Sigmoid colon (tissue), 7 donors: ENCODE results near the gene TRIP11. TPM values are rescaled to one million over a fixed set of nuclear protein-coding genes. Genes with fewer than 3 reads are reported as not detected.

Source experiments
- DNase-seq: peaks from one replicate; pipeline ENCODE4 v3.0.0-alpha.2; 2019
- H3K27ac ChIP-seq, 4 donors: fragments of 200-600 bp; sonication (generic); one replicate each; pipeline ENCODE4 v1.5.1; 2016 to 2019; ENCODE audit warnings: mild to moderate bottlenecking in 1 of 4
- H3K27me3 ChIP-seq, 3 donors: fragments of 200-600 bp; sonication (generic); one replicate each; pipeline ENCODE4 v1.5.1; 2019; ENCODE audit warnings: mild to moderate bottlenecking in 1 of 3
- H3K36me3 ChIP-seq, 4 donors: fragments of 200-600 bp; sonication (generic); one replicate each; pipeline ENCODE4 v1.5.1; 2016 to 2019
- H3K4me1 ChIP-seq, 4 donors: fragments of 200-600 bp; sonication (generic); one replicate each; pipeline ENCODE4 v1.5.1; 2017 to 2019
- H3K4me3 ChIP-seq, 4 donors: fragments of 200-600 bp; sonication (generic); one replicate each; pipeline ENCODE4 v1.5.1; 2017 to 2019; ENCODE audit warnings: mild to moderate bottlenecking in 2 of 4, moderate library complexity in 1 of 4
- H3K9me3 ChIP-seq, 4 donors: fragments of 200-600 bp in 3 of 4; sonication (generic) in 3 of 4; one replicate each; pipeline versions ENCODE4 v1.5.1 to v1.6.1; 2013 to 2019
- CTCF ChIP-seq, 4 experiments: fragments of 450-650 bp in 3 of 4; fragments of 200-600 bp in 1 of 4; IDR thresholded peaks; one replicate each; pipeline ENCODE4 v1.5.1; 2016 to 2019; ENCODE audit warnings: antibody characterized with exemption in 4 of 4, mild to moderate bottlenecking in 3 of 4, moderate library complexity in 2 of 4
- EP300 ChIP-seq, 4 donors: sonication (generic); formaldehyde crosslinking; IDR thresholded peaks; one replicate each; pipeline ENCODE4 v1.6.1; 2017; ENCODE audit warnings: antibody characterized with exemption in 4 of 4
- POLR2A ChIP-seq, 2 donors: fragments of 450-650 bp; IDR thresholded peaks; one replicate each; pipeline ENCODE4 v1.6.1; 2016; ENCODE audit warnings: antibody characterized with exemption in 2 of 2, mild to moderate bottlenecking in 2 of 2, moderate library complexity in 2 of 2
- POLR2AphosphoS5 ChIP-seq, 4 donors: sonication (generic); formaldehyde crosslinking; IDR thresholded peaks; one replicate each; pipeline ENCODE4 v1.6.1; 2017; ENCODE audit warnings: antibody characterized with exemption in 4 of 4
- WGBS, 2 donors: extraction: QIAGEN DNeasy Blood & Tissue Kit; methylation state at CpG; one replicate each; pipeline ENCODE4 v1.1.7; 2013; 5-methylcytosine and 5-hydroxymethylcytosine counted together
- intact Hi-C: fragments of 100-400 bp; cut with DNase I; formaldehyde crosslinking; loops from one replicate; pipeline ENCODE4 v1.15.1; 2023
- polyA plus RNA-seq, 3 donors: library from polyadenylated mRNA; stranded (reverse); fragments of 200-250 nt; gene quantifications; one replicate each; pipeline ENCODE4 v1.2.3, GENCODE V29; 2013
- total RNA-seq, 4 donors: library from RNA; depleted of rRNA; stranded (reverse); fragments of >200 nt; gene quantifications; one replicate each; pipeline ENCODE4 v1.1.0, GENCODE V29; 2016
- donor health status: healthy with polysubstance abuse.
- donor health status: Bipolar disorder and iron deficiency.
- donor health status: healthy.

TRIP11 gene
- total and polyA plus RNA-seq, 7 donors = 2.3 to 35.5 (median 21.3) TPM

- peaks cover 6 to 17% (median 11%) of the 10 kb centered on the region in 4 donors for H3K36me3 ChIP-seq
- no peak overlapping the region for H3K27ac ChIP-seq
- no peaks in the 10 kb centered on the region for H3K9me3 ChIP-seq
- intact Hi-C loops = no loop called here
- peaks cover 0 to 45% (median 34%) of the 10 kb centered on the region in 4 donors for H3K4me1 ChIP-seq
- H3K4me3 ChIP-seq = no peak overlapping the region
- H3K27me3 ChIP-seq = no peaks in the 10 kb centered on the region
- no peak for DNase-seq
- TF ChIP-seq POLR2A (IDR thresholded peaks at IDR 0.05) (no peak), POLR2AphosphoS5 (IDR thresholded peaks at IDR 0.05) (no peak), EP300 (IDR thresholded peaks at IDR 0.05) (no peak), CTCF (IDR thresholded peaks at IDR 0.05) (no peak)
- WGBS, 2 donors = 65 to 85% methylated on average over 4 of the region's 4 CpGs
These were observed 56.3 kb downstream of the TRIP11 start for GRCh38 chr14:91983588-91983987.

GRCh38 chr14:91980157-91980556 lies 59.7 kb downstream of the TRIP11 start:
- peaks cover 0 to 9% (median under 1%) of the 10 kb centered on the region in 4 donors for H3K36me3 ChIP-seq
- H3K9me3 ChIP-seq = no peaks in the 10 kb centered on the region
- peak in 2 of 4 donors; percentile 24 to 71 for TF ChIP-seq EP300 (IDR thresholded peaks at IDR 0.05)
- TF ChIP-seq POLR2AphosphoS5 (IDR thresholded peaks at IDR 0.05) = peak; percentile 32 to 75 (median 52)
- no peak for TF ChIP-seq CTCF (IDR thresholded peaks at IDR 0.05)
- H3K27me3 ChIP-seq = no peaks in the 10 kb centered on the region
- peaks cover 0 to 44% (median 33%) of the 10 kb centered on the region in 4 donors for H3K4me1 ChIP-seq
- no peak for DNase-seq
- no peak overlapping the region for H3K4me3 ChIP-seq
- intact Hi-C loops = no loop called here
- H3K27ac ChIP-seq = peak overlapping the region in 1 of 4 donors; percentile 44

- no peak overlapping the region for H3K4me3 ChIP-seq
- intact Hi-C loops = no loop called here
- WGBS, 2 donors = 97 to 98% methylated on average over 5 of the region's 5 CpGs
- H3K36me3 ChIP-seq = peaks cover 0 to 31% (median 7%) of the 10 kb centered on the region in 4 donors
- peak overlapping the region in 1 of 4 donors; percentile 55 for H3K27ac ChIP-seq
- H3K9me3 ChIP-seq = no peaks in the 10 kb centered on the region
- H3K4me1 ChIP-seq = peaks cover 0 to 33% (median 19%) of the 10 kb centered on the region in 4 donors
- no peaks in the 10 kb centered on the region for H3K27me3 ChIP-seq
- no peak for DNase-seq
- TF ChIP-seq CTCF (IDR thresholded peaks at IDR 0.05) (no peak), EP300 (IDR thresholded peaks at IDR 0.05) (no peak)
These were observed 62.0 kb downstream of the TRIP11 start for GRCh38 chr14:91977884-91978283.

GRCh38 chr14:91975763-91976162 lies 64.1 kb downstream of the TRIP11 start:
- no peak overlapping the region for H3K4me3 ChIP-seq
- H3K36me3 ChIP-seq = peaks cover 0 to 51% (median 17%) of the 10 kb centered on the region in 4 donors
- intact Hi-C loops = no loop called here
- TF ChIP-seq POLR2A (IDR thresholded peaks at IDR 0.05) (no peak), POLR2AphosphoS5 (IDR thresholded peaks at IDR 0.05) (no peak), CTCF (IDR thresholded peaks at IDR 0.05) (no peak), EP300 (IDR thresholded peaks at IDR 0.05) (no peak)
- DNase-seq = no peak
- no peak overlapping the region for H3K27ac ChIP-seq
- no peaks in the 10 kb centered on the region for H3K9me3 ChIP-seq
- no peaks in the 10 kb centered on the region for H3K27me3 ChIP-seq
- peaks cover 0 to 33% (median 19%) of the 10 kb centered on the region in 4 donors for H3K4me1 ChIP-seq

GRCh38 chr14:91971188-91971778 lies 68.6 kb downstream of the TRIP11 start:
- Histone ChIP-seq H3K27me3 (no peaks in the 10 kb centered on the region), H3K4me1 (no peaks in the 10 kb centered on the region), H3K4me3 (no peak overlapping the region), H3K9me3 (no peaks in the 10 kb centered on the region), H3K27ac (no peak overlapping the region), H3K36me3 (peaks cover 8 to 84% (median 26%) of the 10 kb centered on the region in 4 donors)
- no peak for DNase-seq
- 95 to 97% methylated on average over 2 of the region's 2 CpGs for WGBS, 2 donors
- intact Hi-C loops = no loop called here
- TF ChIP-seq POLR2AphosphoS5 (IDR thresholded peaks at IDR 0.05) (no peak), POLR2A (IDR thresholded peaks at IDR 0.05) (no peak), CTCF (IDR thresholded peaks at IDR 0.05) (no peak), EP300 (IDR thresholded peaks at IDR 0.05) (no peak)
